SK-N-SH treated with all-trans-retinoic acid at 6 μM for 48 hours (cell line): Measurements from ENCODE around the gene GPRC5B.

Experiments used
- BACH2 ChIP-seq: fragments of 250-450 bp; sonication (Bioruptor Pico); IDR thresholded peaks from 2 replicates; pipeline ENCODE4 v1.9.0; 2021; ENCODE audit warnings: mild to moderate bottlenecking, borderline replicate concordance
- CSDC2 ChIP-seq: fragments of 250-450 bp; sonication (Bioruptor Pico); IDR thresholded peaks from 2 replicates; pipeline ENCODE4 v1.5.0; 2020; ENCODE audit warnings: mild to moderate bottlenecking, moderate library complexity
- PATZ1 ChIP-seq: fragments of 250-450 bp; sonication (Bioruptor Pico); IDR thresholded peaks from 2 replicates; pipeline ENCODE4 v1.8.0; 2020; ENCODE audit warnings: mild to moderate bottlenecking, moderate library complexity, borderline replicate concordance
- RARB ChIP-seq: fragments of 250-450 bp; sonication (Bioruptor Pico); IDR thresholded peaks from 2 replicates; pipeline ENCODE4 v1.8.0; 2021; ENCODE audit warnings: mild to moderate bottlenecking, moderate library complexity
- TCF4 ChIP-seq: fragments of 250-450 bp; sonication (Bioruptor Pico); IDR thresholded peaks from 2 replicates; pipeline ENCODE4 v1.8.0; 2021; ENCODE audit warnings: mild to moderate bottlenecking, moderate library complexity, borderline replicate concordance
- TOX ChIP-seq: fragments of 250-450 bp; sonication (Bioruptor Pico); IDR thresholded peaks from 2 replicates; pipeline ENCODE4 v1.8.0; 2021; ENCODE audit warnings: mild to moderate bottlenecking, moderate library complexity, borderline replicate concordance
- ZC3H10 ChIP-seq: fragments of 250-450 bp; sonication (Bioruptor Pico); IDR thresholded peaks from 2 replicates; pipeline ENCODE4 v1.5.1; 2021; ENCODE audit warnings: mild to moderate bottlenecking, moderate library complexity
- ZFP30 ChIP-seq: fragments of 450-650 bp; formaldehyde crosslinking; IDR thresholded peaks from 2 replicates; pipeline ENCODE4 v1.5.0; 2022; ENCODE audit warnings: mild to moderate bottlenecking, moderate library complexity
- ZNF70 ChIP-seq: fragments of 450-650 bp; formaldehyde crosslinking; IDR thresholded peaks from 2 replicates; pipeline ENCODE4 v1.5.0; 2020; ENCODE audit warnings: mild to moderate bottlenecking, moderate library complexity

- TF ChIP-seq ZFP30 (no peak), CSDC2 (CRISPR knock-in tag) (no peak), TCF4 (no peak), TOX (CRISPR knock-in tag) (no peak), RARB (no peak), PATZ1 (CRISPR knock-in tag) (no peak), BACH2 (CRISPR knock-in tag) (no peak), ZC3H10 (CRISPR knock-in tag) (no peak), ZNF70 (CRISPR knock-in tag) (no peak)
Observed at GRCh38 chr16:19878757-19879156, 5.9 kb downstream of the GPRC5B start.
